ENCODE data around the gene DVL2. TPM values are rescaled to one million over a fixed set of nuclear protein-coding genes. Genes with fewer than 3 reads are reported as not detected.

Gene DVL2
- total and polyA plus RNA-seq, 7 donors = 10.0 to 22.1 (median 13.1) TPM

- intact Hi-C loops (cut with DNase I) = no loop called here
- DNase-seq = no peak
- 91 to 93% (median 93%) methylated on average over 16 of the region's 16 CpGs for WGBS, 3 donors
Observed at GRCh38 chr17:7203391-7203790, 30.9 kb downstream of the DVL2 start.

GRCh38 chr17:7196651-7197401 lies 37.5 kb downstream of the DVL2 start:
- Histone ChIP-seq H3K36me3 (ENCODE audit: insufficient read depth in 1 of 2, low read depth in 1 of 2) (peaks cover 0 to 8% of the 10 kb centered on the region in 2 donors), H3K9me3 (no peaks in the 10 kb centered on the region), H3K27ac (no peak overlapping the region), H3K4me3 (no peak overlapping the region), H3K4me1 (no peaks in the 10 kb centered on the region), H3K27me3 (ENCODE audit: insufficient read depth in 3 of 3, low read length in 2 of 3) (no peaks in the 10 kb centered on the region)
- intact Hi-C loops (cut with DNase I) = no loop called here
- no peak for DNase-seq
- no peak for ATAC-seq
- TF ChIP-seq CTCF (IDR thresholded peaks at IDR 0.05) = no peak
- 88 to 89% (median 89%) methylated on average over 22 of the region's 22 CpGs for WGBS, 3 donors

More at GRCh38 chr17:7203391-7203790, 30.9 kb downstream of the DVL2 start:
- Histone ChIP-seq H3K4me1 (peaks cover 7% of the 10 kb centered on the region), H3K27ac (no peak overlapping the region), H3K27me3 (ENCODE audit: insufficient read depth in 3 of 3, low read length in 2 of 3) (peaks cover 0 to 14% (median 1%) of the 10 kb centered on the region in 3 donors), H3K9me3 (no peaks in the 10 kb centered on the region), H3K36me3 (ENCODE audit: insufficient read depth in 1 of 2, low read depth in 1 of 2) (peaks cover 0 to 10% of the 10 kb centered on the region in 2 donors), H3K4me3 (no peak overlapping the region)
- ATAC-seq = no peak
- TF ChIP-seq CTCF (IDR thresholded peaks at IDR 0.05) = no peak

GRCh38 chr17:7195971-7196370 lies 38.3 kb downstream of the DVL2 start:
- Histone ChIP-seq H3K36me3 (ENCODE audit: insufficient read depth in 1 of 2, low read depth in 1 of 2) (peaks cover 0 to 8% of the 10 kb centered on the region in 2 donors), H3K4me3 (no peak overlapping the region), H3K4me1 (no peaks in the 10 kb centered on the region), H3K27me3 (ENCODE audit: insufficient read depth in 3 of 3, low read length in 2 of 3) (no peaks in the 10 kb centered on the region), H3K9me3 (no peaks in the 10 kb centered on the region), H3K27ac (no peak overlapping the region)
- ATAC-seq (no peak), DNase-seq (no peak)
- TF ChIP-seq CTCF (IDR thresholded peaks at IDR 0.05) = no peak
- WGBS, 3 donors = 93 to 95% (median 94%) methylated on average over 11 to 12 of the region's 12 CpGs
- intact Hi-C loops (cut with DNase I) = no loop called here

GRCh38 chr17:7192271-7192937 lies 41.9 kb downstream of the DVL2 start:
- H3K36me3 ChIP-seq (ENCODE audit: insufficient read depth in 1 of 2, low read depth in 1 of 2) = peaks cover 0 to 8% of the 10 kb centered on the region in 2 donors
- no peaks in the 10 kb centered on the region for H3K4me1 ChIP-seq
- DNase-seq (no peak), ATAC-seq (no peak)
- intact Hi-C loops (cut with DNase I) = no loop called here
- no peak for TF ChIP-seq CTCF (IDR thresholded peaks at IDR 0.05)
- 73 to 79% (median 75%) methylated on average over 8 to 12 of the region's 12 CpGs for WGBS, 3 donors
- no peak overlapping the region for H3K4me3 ChIP-seq
- no peak overlapping the region for H3K27ac ChIP-seq
- no peaks in the 10 kb centered on the region for H3K9me3 ChIP-seq
- H3K27me3 ChIP-seq (ENCODE audit: insufficient read depth in 3 of 3, low read length in 2 of 3) = no peaks in the 10 kb centered on the region
